HG02588 (cell line): ENCODE results near the gene CDK10.

Experiments used
- ATAC-seq: cut with Tn5 transposase; IDR thresholded peaks from one replicate; pipeline ENCODE4 v1.9.1; 2021; ENCODE audit warnings: mild to moderate bottlenecking, moderate library complexity; ENCODE audit not compliant: unreplicated experiment

CDK10 gene

DNA sequence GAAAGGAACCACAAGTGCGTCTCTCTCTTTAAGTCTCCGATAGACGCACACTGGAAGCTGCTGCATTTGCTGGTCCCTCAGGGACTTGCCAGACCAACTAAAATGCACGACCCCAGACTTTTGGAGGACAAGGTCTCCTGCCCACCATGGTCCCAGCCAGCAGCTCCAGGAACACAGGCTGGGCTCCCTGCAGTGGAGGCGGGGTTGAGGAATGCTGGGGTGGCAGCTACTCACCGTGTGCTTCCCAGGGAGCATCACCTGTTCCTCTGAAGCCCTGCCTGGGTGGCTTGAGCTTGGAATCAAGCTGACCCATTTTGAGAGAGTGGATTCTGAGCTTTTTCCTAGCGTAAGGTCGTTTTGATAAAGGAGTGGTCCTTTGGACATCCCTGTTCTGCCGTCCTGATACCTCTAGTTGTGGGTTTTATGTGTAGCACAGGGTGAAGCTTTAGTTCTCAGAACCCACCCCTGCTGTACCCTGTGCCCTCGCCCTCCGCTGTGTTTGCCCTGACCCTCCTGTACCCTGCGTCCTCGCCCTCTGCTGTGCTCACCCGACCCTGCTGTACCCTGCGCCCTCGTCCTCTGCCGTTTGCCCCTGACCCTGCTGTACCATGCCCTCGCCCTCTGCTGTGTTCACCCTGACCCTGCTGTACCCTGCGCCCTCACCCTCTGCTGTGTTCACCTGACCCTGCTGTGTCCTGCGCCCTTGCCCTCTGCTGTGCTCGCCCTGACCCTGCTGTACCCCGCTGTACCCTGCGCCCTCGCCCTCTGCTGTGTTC is 45.8 kb downstream of the CDK10 start:
- no peak for ATAC-seq

DNA sequence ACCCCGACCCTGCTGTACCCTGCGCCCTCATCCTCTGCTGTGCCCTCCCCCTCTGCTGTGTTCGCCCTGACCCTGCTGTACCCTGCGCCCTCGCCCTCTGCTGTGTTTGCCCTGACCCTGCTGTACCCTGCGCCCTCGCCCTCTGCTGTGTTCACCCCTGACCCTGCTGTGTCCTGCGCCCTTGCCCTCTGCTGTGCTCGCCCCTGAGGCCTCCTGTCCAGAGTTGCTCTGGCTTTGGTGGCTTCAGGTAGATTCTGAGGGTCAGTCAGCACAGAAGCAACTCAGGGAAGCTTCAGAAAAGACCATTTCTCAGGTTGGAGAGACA is 46.4 kb downstream of the CDK10 start:
- ATAC-seq: no peak

DNA sequence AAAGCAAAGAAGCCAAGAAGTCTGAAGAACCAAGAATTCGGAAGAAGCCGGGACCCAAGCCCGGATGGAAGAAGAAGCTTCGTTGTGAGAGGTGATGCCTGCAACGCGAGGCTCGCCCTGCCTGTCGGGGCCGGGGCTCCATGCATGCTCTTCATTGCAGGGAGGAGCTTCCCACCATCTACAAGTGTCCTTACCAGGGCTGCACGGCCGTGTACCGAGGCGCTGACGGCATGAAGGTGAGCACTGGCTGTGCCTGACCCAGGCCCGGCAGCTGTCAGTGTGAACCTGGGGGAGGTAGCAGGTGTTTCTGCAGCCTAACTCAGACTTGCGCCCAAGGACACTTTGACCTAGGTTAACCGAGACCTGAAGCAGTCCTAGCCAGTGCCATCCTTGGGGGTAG is 46.8 kb downstream of the CDK10 start:
- no peak for ATAC-seq

DNA sequence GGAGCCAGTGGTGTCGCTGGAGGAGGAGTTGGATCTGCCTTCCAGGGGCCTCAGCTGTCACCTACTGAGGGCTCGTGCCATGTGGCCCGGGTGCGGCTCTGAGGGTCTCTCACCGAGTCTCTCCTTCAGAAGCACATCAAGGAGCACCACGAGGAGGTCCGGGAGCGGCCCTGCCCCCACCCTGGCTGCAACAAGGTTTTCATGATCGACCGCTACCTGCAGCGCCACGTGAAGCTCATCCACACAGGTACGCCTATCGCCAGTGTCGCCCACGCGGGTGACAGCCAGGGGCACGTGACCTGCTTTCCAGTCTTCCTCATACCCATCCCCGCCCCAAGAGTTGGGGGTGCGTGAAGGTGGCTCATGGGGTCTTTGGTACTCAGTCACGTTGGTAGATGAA is 47.3 kb downstream of the CDK10 start:
- ATAC-seq: no peak

DNA sequence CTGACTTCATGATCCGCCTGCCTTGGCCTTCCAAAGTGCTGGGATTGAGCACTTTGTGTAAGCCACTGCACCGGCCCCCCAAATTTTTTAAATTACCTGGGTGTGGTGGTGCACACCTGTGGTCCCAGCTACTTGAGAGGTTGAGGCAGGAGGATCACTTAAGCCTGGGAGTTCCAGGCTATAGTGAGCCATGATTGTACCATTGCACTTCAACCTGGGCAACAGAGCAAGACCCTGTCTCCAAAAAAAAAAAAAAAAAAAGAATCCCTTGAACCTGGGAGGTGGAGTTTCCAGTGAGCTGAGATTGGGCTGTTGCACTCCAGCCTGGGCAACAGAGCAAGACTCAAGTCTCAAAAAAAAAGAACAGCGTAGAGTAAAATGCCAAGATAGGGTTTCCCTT is 50.1 kb downstream of the CDK10 start:
- ATAC-seq: no peak

DNA sequence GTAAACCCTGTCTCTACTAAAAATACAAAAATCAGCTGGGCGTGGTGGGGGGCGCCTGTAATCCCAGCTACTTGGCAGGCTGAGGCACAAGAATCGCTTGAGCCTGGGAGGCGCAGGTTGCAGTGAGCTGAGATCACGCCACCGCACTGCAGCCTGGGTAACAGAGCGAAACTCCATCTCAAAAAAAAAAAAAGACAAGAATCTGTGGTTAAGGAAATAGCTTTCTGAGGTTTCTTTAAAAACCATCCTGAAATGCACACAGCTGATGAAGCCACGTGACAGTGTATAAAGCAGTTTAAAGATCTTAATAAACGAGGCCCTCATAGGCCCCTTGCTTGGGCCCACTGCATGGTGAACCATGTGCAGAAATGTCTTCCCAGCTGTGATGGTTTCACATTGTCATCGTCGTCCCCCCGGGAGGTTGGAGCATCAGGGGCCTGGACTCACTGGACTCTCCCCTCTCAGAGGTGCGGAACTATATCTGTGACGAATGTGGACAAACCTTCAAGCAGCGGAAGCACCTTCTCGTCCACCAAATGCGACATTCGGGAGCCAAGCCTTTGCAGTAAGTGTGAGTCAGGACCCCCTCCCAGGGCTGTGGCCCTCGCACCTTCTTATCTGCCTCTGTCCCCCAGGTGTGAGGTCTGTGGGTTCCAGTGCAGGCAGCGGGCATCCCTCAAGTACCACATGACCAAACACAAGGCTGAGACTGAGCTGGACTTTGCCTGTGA is 51.0 kb downstream of the CDK10 start:
- ATAC-seq: no peak

DNA sequence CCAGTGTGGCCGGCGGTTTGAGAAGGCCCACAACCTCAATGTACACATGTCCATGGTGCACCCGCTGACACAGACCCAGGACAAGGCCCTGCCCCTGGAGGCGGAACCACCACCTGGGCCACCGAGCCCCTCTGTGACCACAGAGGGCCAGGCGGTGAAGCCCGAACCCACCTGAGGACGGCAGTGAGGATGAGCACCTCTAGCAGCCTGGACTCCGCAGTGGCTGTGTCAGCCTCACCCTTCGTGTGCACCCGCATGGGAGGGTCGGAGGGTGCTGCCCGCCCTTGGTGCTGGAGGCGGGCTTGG is 51.5 kb downstream of the CDK10 start:
- ATAC-seq: no peak

DNA sequence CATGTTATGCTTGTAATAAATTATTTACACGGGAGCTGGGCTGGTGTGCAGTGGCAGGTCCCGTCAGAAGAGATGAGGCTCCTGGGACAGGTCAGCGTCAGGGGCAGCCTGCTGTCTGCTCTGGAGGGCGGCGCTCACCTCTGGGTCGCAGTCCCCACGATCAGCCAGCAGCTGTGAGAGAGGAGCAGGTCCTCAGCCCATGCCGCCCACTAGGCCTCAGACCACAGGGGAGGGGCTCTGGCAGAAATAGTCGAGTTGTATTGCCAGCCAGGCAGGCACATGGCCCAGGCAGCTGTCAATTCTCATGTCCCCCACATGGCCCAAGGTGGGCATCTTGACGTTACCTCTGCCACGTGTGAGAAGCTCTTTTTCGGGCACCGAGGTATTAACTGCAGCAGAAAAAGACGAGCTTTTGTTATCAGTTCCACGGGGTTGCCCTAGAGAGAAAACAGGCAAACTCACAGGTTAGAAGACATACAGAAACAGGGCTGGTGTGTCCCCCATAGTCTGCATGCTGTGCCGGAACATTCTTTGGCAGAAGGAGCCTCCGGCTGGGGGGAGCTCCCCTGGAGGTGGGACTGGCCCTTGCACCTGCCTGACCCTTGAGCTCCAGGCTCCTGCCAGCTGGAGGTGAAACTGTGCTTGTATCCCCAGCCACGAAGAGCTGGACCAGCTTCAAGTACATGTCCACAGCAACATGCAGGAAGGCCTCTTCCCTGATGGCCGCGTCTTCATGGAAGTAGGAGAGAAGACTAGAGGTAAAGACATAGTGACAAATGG is 52.2 kb downstream of the CDK10 start:
- no peak for ATAC-seq

DNA sequence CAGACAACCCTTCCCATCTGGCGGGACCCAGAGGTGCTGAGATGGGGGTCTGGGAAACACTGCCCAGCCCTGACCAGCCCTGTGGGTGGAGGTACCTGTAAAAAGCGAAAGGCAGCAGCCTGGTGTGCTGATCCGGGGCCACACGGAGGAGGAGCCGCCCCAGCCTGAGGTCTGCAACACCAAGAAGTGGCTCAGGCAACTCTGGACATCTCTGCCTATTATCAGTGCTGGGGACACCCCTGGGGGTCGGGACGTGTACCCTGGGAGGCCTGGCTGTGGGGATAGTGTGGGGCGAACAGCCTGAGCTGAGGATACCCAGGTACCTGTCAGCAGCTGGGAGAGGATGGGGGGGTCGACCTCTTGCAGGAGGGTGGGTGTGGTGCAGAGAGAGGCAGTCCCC is 52.9 kb downstream of the CDK10 start:
- ATAC-seq: no peak

DNA sequence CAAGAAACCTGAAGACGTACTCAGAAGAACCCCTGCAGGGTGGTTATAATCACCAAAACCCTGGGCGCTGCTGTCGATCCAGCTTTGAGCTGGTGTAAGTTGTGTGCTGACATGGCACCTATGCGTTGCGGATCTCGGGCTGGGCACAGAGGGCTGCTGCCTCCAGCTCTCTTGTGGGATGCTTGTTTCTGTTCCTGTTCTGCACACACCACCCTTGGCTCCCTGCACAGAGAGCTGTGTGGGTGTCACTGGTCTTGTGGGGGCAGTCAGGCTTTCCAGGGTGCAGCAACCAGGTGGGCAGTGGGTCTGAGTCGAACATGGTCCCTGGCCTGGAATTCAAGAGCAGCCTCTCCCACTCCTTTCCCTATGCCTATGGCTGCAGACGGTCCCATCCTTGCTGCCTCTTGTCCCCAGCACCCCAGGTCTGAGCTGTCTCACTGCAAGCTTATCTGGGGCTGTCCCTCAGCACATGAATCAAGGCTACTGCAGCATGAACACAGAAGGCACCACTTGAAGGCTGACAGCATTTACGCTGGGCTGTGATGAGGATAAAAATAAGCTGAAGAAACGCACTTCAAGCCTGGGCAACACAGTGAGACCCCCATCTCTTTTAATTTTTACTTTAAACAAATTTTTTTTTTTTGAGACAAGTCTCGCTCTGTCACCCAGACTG is 55.0 kb downstream of the CDK10 start:
- no peak for ATAC-seq

DNA sequence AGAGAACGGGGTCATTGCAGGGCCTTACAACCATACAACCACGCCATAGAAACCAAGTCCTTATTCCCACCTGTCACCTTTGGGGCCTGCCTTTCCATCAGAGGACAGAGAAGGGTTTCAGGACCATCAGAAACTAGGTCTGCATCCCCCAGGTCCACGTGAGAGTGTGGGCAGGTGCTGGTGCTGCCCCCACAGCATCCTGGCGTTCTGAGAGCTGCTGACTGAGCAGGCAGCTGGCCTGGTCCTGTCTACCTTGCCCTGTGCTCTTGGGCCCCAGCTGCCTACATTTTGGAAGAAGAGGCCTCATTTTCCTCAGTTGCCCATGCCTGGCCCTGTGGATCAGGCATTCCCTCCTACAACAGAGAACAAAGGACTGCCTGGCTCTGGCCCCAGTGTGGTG is 56.5 kb downstream of the CDK10 start:
- ATAC-seq: no peak

DNA sequence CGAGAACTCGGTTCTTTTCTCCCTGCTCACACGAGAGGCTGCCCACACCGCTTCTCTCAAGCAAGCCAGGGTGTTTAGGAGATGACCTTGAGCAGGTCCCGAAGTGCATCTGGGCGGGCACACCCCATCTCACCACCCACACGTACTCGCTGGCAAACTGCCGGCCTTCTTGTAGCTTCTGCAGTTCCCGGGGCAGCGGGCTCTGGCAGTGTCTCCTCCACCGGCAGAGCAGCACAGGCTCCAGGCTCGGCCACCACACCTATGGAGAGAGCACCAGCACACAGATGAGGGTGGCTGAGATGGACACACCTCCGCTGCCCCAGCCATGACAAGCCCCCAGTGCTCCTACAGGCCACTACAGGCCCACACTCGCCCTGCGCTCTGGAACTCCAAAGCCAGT is 58.3 kb downstream of the CDK10 start:
- ATAC-seq: no peak
